OCI-LY7 (cell line): ENCODE measurements around the gene CHST3. TPM values are rescaled to one million over a fixed set of nuclear protein-coding genes. Genes with fewer than 3 reads are reported as not detected.

Experiments
- BruUV-seq: library from RNA; stranded (reverse); fragments of 400-500 nt; replicated peaks from 2 replicates; lab custom pipeline; 2021; lab: Mats Ljungman, UMichigan
- CTCF ChIA-PET: fragments of 300-600 bp; sonication (Branson Sonifier 250); formaldehyde crosslinking; loops from one replicate; lab custom pipeline; 2022; ENCODE audit warnings: antibody characterized with exemption; ENCODE audit not compliant: unreplicated experiment; lab: Charles Lee
- POLR2A ChIA-PET: fragments of 300-600 bp; sonication (Branson Sonifier 250); formaldehyde crosslinking; loops from one replicate; lab custom pipeline; 2022; ENCODE audit warnings: antibody characterized with exemption; lab: Charles Lee
- DNase-seq: peaks from one replicate; pipeline ENCODE4 v3.0.0-alpha.2; 2015; ENCODE audit warnings: low spot score
- H2AFZ ChIP-seq: fragments of 200-600 bp; sonication (generic), shearing (Covaris generic); 2 replicates; pipeline ENCODE4 v1.6.1; 2014; ENCODE audit warnings: mild to moderate bottlenecking, antibody characterized with exemption, low read length, moderate library complexity
- H3K27ac ChIP-seq: fragments of 200-600 bp; sonication (generic); 2 replicates; pipeline ENCODE4 v1.5.1; 2014; ENCODE audit warnings: mixed run types, low read depth, mild to moderate bottlenecking, moderate library complexity, low read length, inconsistent platforms; ENCODE audit not compliant: poor library complexity, severe bottlenecking
- H3K36me3 ChIP-seq: fragments of 200-600 bp; sonication (generic); 2 replicates; pipeline ENCODE4 v1.6.1; 2014; ENCODE audit warnings: mild to moderate bottlenecking, antibody characterized with exemption, low read length, moderate library complexity, mixed read lengths; ENCODE audit not compliant: insufficient read depth
- H3K4me1 ChIP-seq: fragments of 200-600 bp; sonication (generic); 2 replicates; pipeline ENCODE4 v1.5.1; 2014; ENCODE audit warnings: mild to moderate bottlenecking, low read length; ENCODE audit not compliant: insufficient read depth, poor library complexity, severe bottlenecking
- H3K4me2 ChIP-seq: fragments of 200-600 bp; sonication (generic); 2 replicates; pipeline ENCODE4 v1.6.1; 2014; ENCODE audit warnings: mild to moderate bottlenecking, low read length
- H3K4me3 ChIP-seq: fragments of 200-600 bp; sonication (generic); 2 replicates; pipeline ENCODE4 v1.5.1; 2014; ENCODE audit warnings: mild to moderate bottlenecking, low read depth, low read length; ENCODE audit not compliant: poor library complexity, severe bottlenecking
- H3K79me2 ChIP-seq: fragments of 200-600 bp; sonication (generic); 2 replicates; pipeline ENCODE4 v1.6.1; 2016; ENCODE audit warnings: low read depth, mild to moderate bottlenecking, low read length, moderate library complexity, mixed read lengths; ENCODE audit not compliant: insufficient read depth
- H3K9me2 ChIP-seq: fragments of 200-600 bp; sonication (generic); 2 replicates; pipeline ENCODE4 v1.6.1; 2016; ENCODE audit warnings: mild to moderate bottlenecking, low read length, mixed read lengths; ENCODE audit not compliant: insufficient read depth
- H3K9me3 ChIP-seq: fragments of 200-600 bp; sonication (generic); 2 replicates; pipeline ENCODE4 v1.6.1; 2014; ENCODE audit warnings: mild to moderate bottlenecking, mixed run types, low read length, mixed read lengths
- H4K20me1 ChIP-seq: fragments of 200-600 bp; sonication (generic); 2 replicates; pipeline ENCODE4 v1.6.1; 2014; ENCODE audit warnings: mild to moderate bottlenecking, antibody characterized with exemption, low read length, moderate library complexity, mixed read lengths; ENCODE audit not compliant: insufficient read depth
- CTCF ChIP-seq: fragments of 200-600 bp; sonication (generic); conservative IDR thresholded peaks from 2 replicates; pipeline ENCODE4 v1.5.1; 2014; ENCODE audit warnings: mild to moderate bottlenecking, antibody characterized with exemption, low read length, moderate library complexity, mixed read lengths
- EZH2phosphoT487 ChIP-seq: fragments of 200-600 bp; sonication (generic); IDR thresholded peaks from 2 replicates; pipeline ENCODE4 v1.6.1; 2018; ENCODE audit warnings: low read depth, borderline replicate concordance, mild to moderate bottlenecking, mixed run types, antibody characterized with exemption, low read length, moderate library complexity, mixed read lengths
- intact Hi-C: fragments of 100-400 bp; cut with micrococcal nuclease; formaldehyde crosslinking; loops from one replicate; pipeline ENCODE4 v1.10.0; 2022; ENCODE audit not compliant: unreplicated experiment
- total RNA-seq, 2 experiments: library from RNA; depleted of rRNA in 1 of 2; stranded (reverse); fragments of >200 nt in 1 of 2; shearing (Covaris generic) in 1 of 2; gene quantifications; 2 replicates each; pipeline ENCODE4 v1.2.3, GENCODE V29; 2014 to 2022

Gene CHST3
- total RNA-seq, 2 experiments from 2014 or later = not detected

- H4K20me1 ChIP-seq = no peaks in the 10 kb centered on the region
- CTCF ChIA-PET = no interaction called here
- POLR2A ChIA-PET = no interaction called here
- H3K4me2 ChIP-seq = no peak overlapping the region
- TF ChIP-seq EZH2phosphoT487 (no peak), CTCF (no peak)
- no TSS peak for BruUV-seq
- H3K9me3 ChIP-seq = no peaks in the 10 kb centered on the region
- intact Hi-C loops = no loop called here
- H3K27ac ChIP-seq = no peak overlapping the region
- DNase-seq = no peak
- H3K9me2 ChIP-seq = no peaks in the 10 kb centered on the region
- H3K4me1 ChIP-seq = no peaks in the 10 kb centered on the region
- no peaks in the 10 kb centered on the region for H3K79me2 ChIP-seq
- H2AFZ ChIP-seq = no peak overlapping the region
- H3K36me3 ChIP-seq = no peaks in the 10 kb centered on the region
- H3K4me3 ChIP-seq = no peak overlapping the region
Observed at GRCh38 chr10:71968553-71969474, 4.6 kb downstream of the CHST3 start.

GRCh38 chr10:71969929-71970328 is 5.7 kb downstream of the CHST3 start:
- TF ChIP-seq EZH2phosphoT487 (no peak), CTCF (no peak)
- H3K4me1 ChIP-seq = no peaks in the 10 kb centered on the region
- DNase-seq = no peak
- CTCF ChIA-PET = no interaction called here
- H3K27ac ChIP-seq = no peak overlapping the region
- POLR2A ChIA-PET = no interaction called here
- H3K36me3 ChIP-seq = no peaks in the 10 kb centered on the region
- no peaks in the 10 kb centered on the region for H3K9me3 ChIP-seq
- no peaks in the 10 kb centered on the region for H3K79me2 ChIP-seq
- intact Hi-C loops = no loop called here
- H3K4me2 ChIP-seq = no peak overlapping the region
- H4K20me1 ChIP-seq = no peaks in the 10 kb centered on the region
- no peak overlapping the region for H2AFZ ChIP-seq
- H3K9me2 ChIP-seq = no peaks in the 10 kb centered on the region
- no peak overlapping the region for H3K4me3 ChIP-seq
- BruUV-seq = no TSS peak

GRCh38 chr10:71970331-71970730 is 6.1 kb downstream of the CHST3 start:
- intact Hi-C loops = no loop called here
- Histone ChIP-seq H3K4me3 (no peak overlapping the region), H3K9me3 (no peaks in the 10 kb centered on the region), H3K36me3 (no peaks in the 10 kb centered on the region), H3K4me1 (no peaks in the 10 kb centered on the region), H3K4me2 (no peak overlapping the region), H4K20me1 (no peaks in the 10 kb centered on the region), H2AFZ (no peak overlapping the region), H3K79me2 (no peaks in the 10 kb centered on the region), H3K9me2 (no peaks in the 10 kb centered on the region), H3K27ac (no peak overlapping the region)
- no TSS peak for BruUV-seq
- ChIA-PET POLR2A (no interaction called here), CTCF (no interaction called here)
- DNase-seq = no peak
- TF ChIP-seq CTCF = no peak
- TF ChIP-seq EZH2phosphoT487 = no peak
